ENCODE data around the gene MYO6. TPM values are rescaled to one million over a fixed set of nuclear protein-coding genes. Genes with fewer than 3 reads are reported as not detected.

Gene MYO6
- polyA plus RNA-seq, 1 experiment: 4.7 TPM

- POLR2A ChIA-PET: no interaction called here
- no peak for DNase-seq (ENCODE audit: low read depth)
- no peaks in the 10 kb centered on the region for H3K27me3 ChIP-seq (ENCODE audit: control insufficient read depth, insufficient read depth, low read length)
- H3K36me3 ChIP-seq (ENCODE audit: control insufficient read depth, insufficient read depth, low read length): no peaks in the 10 kb centered on the region
- H3K4me3 ChIP-seq (ENCODE audit: low read depth, low read length): no peak overlapping the region
- CTCF ChIA-PET: no interaction called here
- no peak for TF ChIP-seq CTCF (IDR thresholded peaks at IDR 0.05; ENCODE audit: insufficient read depth, low read depth, low read length)
These were observed 103.7 kb downstream of the MYO6 start for GRCh38 chr6:75852721-75853120.

- Histone ChIP-seq H3K36me3 (ENCODE audit: control insufficient read depth, insufficient read depth, low read length) (no peaks in the 10 kb centered on the region), H3K27me3 (ENCODE audit: control insufficient read depth, insufficient read depth, low read length) (no peaks in the 10 kb centered on the region), H3K4me3 (ENCODE audit: low read depth, low read length) (no peak overlapping the region)
- POLR2A ChIA-PET: no interaction called here
- TF ChIP-seq CTCF (IDR thresholded peaks at IDR 0.05; ENCODE audit: insufficient read depth, low read depth, low read length): no peak
- CTCF ChIA-PET: interaction anchor here (1.0 kb wide), 1 partner anchor 16 kb away, joined by 4 read pairs; no protein-coding TSS in a partner anchor
- no peak for DNase-seq (ENCODE audit: low read depth)
These were observed 104.8 kb downstream of the MYO6 start for GRCh38 chr6:75853806-75854205.

- Histone ChIP-seq H3K36me3 (ENCODE audit: control insufficient read depth, insufficient read depth, low read length) (no peaks in the 10 kb centered on the region), H3K27me3 (ENCODE audit: control insufficient read depth, insufficient read depth, low read length) (no peaks in the 10 kb centered on the region), H3K4me3 (ENCODE audit: low read depth, low read length) (no peak overlapping the region)
- POLR2A ChIA-PET: no interaction called here
- CTCF ChIA-PET: interaction anchor here (0.8 to 1.1 kb wide), 4 partner anchors 9 to 19 kb away, joined by 3 to 4 read pairs (median 4); no protein-coding TSS in a partner anchor
- peak; percentile 68 for TF ChIP-seq CTCF (IDR thresholded peaks at IDR 0.05; ENCODE audit: insufficient read depth, low read depth, low read length)
- peak; percentile 10 for DNase-seq (ENCODE audit: low read depth)
These were observed 106.0 kb downstream of the MYO6 start for GRCh38 chr6:75855052-75855451.

- ChIA-PET CTCF (no interaction called here), POLR2A (no interaction called here)
- TF ChIP-seq CTCF (IDR thresholded peaks at IDR 0.05; ENCODE audit: insufficient read depth, low read depth, low read length): no peak
- Histone ChIP-seq H3K4me3 (ENCODE audit: low read depth, low read length) (no peak overlapping the region), H3K27me3 (ENCODE audit: control insufficient read depth, insufficient read depth, low read length) (no peaks in the 10 kb centered on the region), H3K36me3 (ENCODE audit: control insufficient read depth, insufficient read depth, low read length) (no peaks in the 10 kb centered on the region; the same call in 1 of the 2 replicates)
- no peak for DNase-seq (ENCODE audit: low read depth)
These were observed 107.9 kb downstream of the MYO6 start for GRCh38 chr6:75856902-75857301.

- ChIA-PET POLR2A (no interaction called here), CTCF (no interaction called here)
- peaks cover 2% of the 10 kb centered on the region for H3K36me3 ChIP-seq (ENCODE audit: control insufficient read depth, insufficient read depth, low read length)
- H3K27me3 ChIP-seq (ENCODE audit: control insufficient read depth, insufficient read depth, low read length): no peaks in the 10 kb centered on the region
- no peak for TF ChIP-seq CTCF (IDR thresholded peaks at IDR 0.05; ENCODE audit: insufficient read depth, low read depth, low read length)
- H3K4me3 ChIP-seq (ENCODE audit: low read depth, low read length): no peak overlapping the region
- DNase-seq (ENCODE audit: low read depth): no peak
These were observed 114.0 kb downstream of the MYO6 start for GRCh38 chr6:75863001-75863400.

All from BJ (cell line).